MM.1S (cell line): ENCODE results near the gene SMG6.

Source experiments
- CTCF ChIP-seq: fragments of 300-600 bp; sonication (generic); IDR thresholded peaks from 2 replicates; pipeline ENCODE4 v1.5.1; 2016; ENCODE audit warnings: antibody characterized with exemption, low read length, mixed read lengths
- EZH2 ChIP-seq: fragments of 300-600 bp; sonication (generic); optimal IDR thresholded peaks from 2 replicates; pipeline ENCODE3; 2017; ENCODE audit warnings: low read depth, mild to moderate bottlenecking, antibody characterized with exemption, low read length, mixed read lengths
- EZH2phosphoT487 ChIP-seq: fragments of 300-600 bp; sonication (generic); IDR thresholded peaks from 2 replicates; pipeline ENCODE4 v1.6.1; 2018; ENCODE audit warnings: antibody characterized with exemption, low read length

- no peak for TF ChIP-seq CTCF
- no peak for TF ChIP-seq EZH2
- no peak for TF ChIP-seq EZH2phosphoT487
Measured at GRCh38 chr17:2343421-2343820, 39.8 kb upstream of the SMG6 start.
